Suprapubic skin (tissue), 4 donors: ENCODE data around the gene ATG4D. TPM values are rescaled to one million over a fixed set of nuclear protein-coding genes. Genes with fewer than 3 reads are reported as not detected.
A peak's percentile ranks its signal among the peaks of the same experiment; 100 is the strongest.

Experiments used
- DNase-seq, 2 donors: peaks; one replicate each; pipeline ENCODE4 v3.0.0-alpha.2; 2019; ENCODE audit warnings: low spot score in 2 of 2
- H3K27ac ChIP-seq: fragments of 200-600 bp; sonication (generic); one replicate; pipeline ENCODE4 v1.5.1; 2019
- H3K27me3 ChIP-seq: fragments of 200-600 bp; sonication (generic); one replicate; pipeline ENCODE4 v1.5.1; 2019
- H3K36me3 ChIP-seq: fragments of 200-600 bp; sonication (generic); one replicate; pipeline ENCODE4 v1.5.1; 2019
- H3K4me1 ChIP-seq: fragments of 200-600 bp; sonication (generic); one replicate; pipeline ENCODE4 v1.5.1; 2019
- H3K4me3 ChIP-seq: fragments of 200-600 bp; sonication (generic); one replicate; pipeline ENCODE4 v1.5.1; 2019; ENCODE audit warnings: mild to moderate bottlenecking
- H3K9me3 ChIP-seq: fragments of 200-600 bp; sonication (generic); one replicate; pipeline ENCODE4 v1.5.1; 2019
- EP300 ChIP-seq: sonication (generic); formaldehyde crosslinking; IDR thresholded peaks from one replicate; pipeline ENCODE4 v1.6.1; 2017; ENCODE audit warnings: antibody characterized with exemption
- POLR2A ChIP-seq, 2 donors: fragments of 450-650 bp; IDR thresholded peaks; one replicate each; pipeline ENCODE4 v1.6.1; 2017; ENCODE audit warnings: antibody characterized with exemption in 2 of 2, mild to moderate bottlenecking in 2 of 2, moderate library complexity in 2 of 2
- POLR2AphosphoS5 ChIP-seq, 3 donors: sonication (generic); formaldehyde crosslinking; IDR thresholded peaks; one replicate each; pipeline ENCODE4 v1.6.1; 2017; ENCODE audit warnings: antibody characterized with exemption in 3 of 3
- WGBS: methylation state at CpG from one replicate; pipeline ENCODE4 v1.1.5; 2018; 5-methylcytosine and 5-hydroxymethylcytosine counted together
- total RNA-seq, 4 donors: library from RNA; depleted of rRNA; stranded (reverse); fragments of >200 nt; gene quantifications; one replicate each; pipeline ENCODE4 v1.1.0, GENCODE V29; 2016
- TF ChIP-seq, protein P1 (sequence below), 2 donors: fragments of 200-600 bp in 1 of 2; fragments of 450-650 bp in 1 of 2; sonication (generic) in 1 of 2; IDR thresholded peaks; one replicate each; pipeline ENCODE4 v1.5.1; 2016 to 2019; ENCODE audit warnings: antibody characterized with exemption in 2 of 2, mild to moderate bottlenecking in 1 of 2, moderate library complexity in 1 of 2

Gene ATG4D
- total RNA-seq, 4 donors from 2014 or later, result 52.2 to 80.8 (median 63.6) TPM

DNA sequence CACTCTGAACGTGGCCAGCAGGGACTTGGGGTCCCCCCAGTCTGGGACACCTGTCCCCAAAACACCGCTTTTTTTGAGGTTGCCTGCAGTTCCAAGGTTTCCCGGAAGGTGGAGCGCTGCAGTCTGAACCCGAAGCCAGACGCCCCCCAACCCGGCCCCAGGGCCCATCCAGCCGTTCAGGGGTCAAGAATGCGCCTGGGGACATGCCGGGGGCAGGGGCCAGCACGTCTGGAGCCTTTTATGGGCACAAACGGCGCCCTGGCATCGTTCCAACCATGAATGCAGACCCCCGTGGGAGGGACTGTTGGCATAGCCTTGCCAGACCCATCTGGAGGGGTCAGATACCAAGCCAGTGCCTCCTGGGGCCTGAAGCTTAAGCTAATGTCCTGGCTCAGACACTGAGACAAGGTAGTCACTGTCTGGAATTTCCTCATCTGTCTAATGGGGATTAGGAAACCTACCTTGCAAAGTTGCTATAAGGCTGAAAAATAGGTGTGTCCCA, 33.4 kb upstream of the ATG4D start:
- Histone ChIP-seq H3K36me3 (peaks cover 13% of the 10 kb centered on the region), H3K9me3 (no peaks in the 10 kb centered on the region), H3K27ac (no peak overlapping the region), H3K4me3 (no peak overlapping the region), H3K27me3 (peaks cover 43% of the 10 kb centered on the region), H3K4me1 (peaks cover 25% of the 10 kb centered on the region)
- no peak for DNase-seq
- TF ChIP-seq POLR2A (IDR thresholded peaks at IDR 0.05), result no peak
- TF ChIP-seq, protein P1, sequence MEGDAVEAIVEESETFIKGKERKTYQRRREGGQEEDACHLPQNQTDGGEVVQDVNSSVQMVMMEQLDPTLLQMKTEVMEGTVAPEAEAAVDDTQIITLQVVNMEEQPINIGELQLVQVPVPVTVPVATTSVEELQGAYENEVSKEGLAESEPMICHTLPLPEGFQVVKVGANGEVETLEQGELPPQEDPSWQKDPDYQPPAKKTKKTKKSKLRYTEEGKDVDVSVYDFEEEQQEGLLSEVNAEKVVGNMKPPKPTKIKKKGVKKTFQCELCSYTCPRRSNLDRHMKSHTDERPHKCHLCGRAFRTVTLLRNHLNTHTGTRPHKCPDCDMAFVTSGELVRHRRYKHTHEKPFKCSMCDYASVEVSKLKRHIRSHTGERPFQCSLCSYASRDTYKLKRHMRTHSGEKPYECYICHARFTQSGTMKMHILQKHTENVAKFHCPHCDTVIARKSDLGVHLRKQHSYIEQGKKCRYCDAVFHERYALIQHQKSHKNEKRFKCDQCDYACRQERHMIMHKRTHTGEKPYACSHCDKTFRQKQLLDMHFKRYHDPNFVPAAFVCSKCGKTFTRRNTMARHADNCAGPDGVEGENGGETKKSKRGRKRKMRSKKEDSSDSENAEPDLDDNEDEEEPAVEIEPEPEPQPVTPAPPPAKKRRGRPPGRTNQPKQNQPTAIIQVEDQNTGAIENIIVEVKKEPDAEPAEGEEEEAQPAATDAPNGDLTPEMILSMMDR (IDR thresholded peaks at IDR 0.05), result peak; percentile 6 to 73
- no CpG with 5 or more reads among the region's 15 CpGs for WGBS

DNA sequence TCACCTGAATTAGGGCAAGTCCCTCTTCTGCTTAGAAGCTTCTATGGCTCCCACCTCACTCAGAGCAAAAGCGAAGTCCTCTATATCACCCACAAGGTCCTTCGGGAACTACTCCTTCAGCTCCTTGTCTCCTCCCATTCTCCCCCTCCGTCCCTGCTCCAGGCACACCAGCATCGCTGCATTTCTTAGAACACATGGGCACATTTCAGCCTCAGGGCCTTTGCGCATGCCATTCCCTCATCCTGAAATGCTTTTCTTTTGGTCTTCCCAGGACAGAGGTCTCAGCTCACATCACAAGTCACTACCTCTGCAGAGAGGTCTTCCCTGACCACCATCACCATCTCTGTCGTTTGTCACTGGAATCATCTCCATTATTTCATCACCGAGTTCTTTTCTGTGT, 30.5 kb upstream of the ATG4D start:
- DNase-seq, result no peak
- Histone ChIP-seq H3K4me1 (peaks cover 42% of the 10 kb centered on the region), H3K36me3 (peaks cover 13% of the 10 kb centered on the region), H3K27me3 (peaks cover 61% of the 10 kb centered on the region), H3K9me3 (no peaks in the 10 kb centered on the region), H3K27ac (no peak overlapping the region), H3K4me3 (no peak overlapping the region)
- 84% methylated on average over 7 of the region's 7 CpGs for WGBS
- TF ChIP-seq, protein P1 (IDR thresholded peaks at IDR 0.05), result no peak
- TF ChIP-seq POLR2A (IDR thresholded peaks at IDR 0.05) (no peak), POLR2AphosphoS5 (IDR thresholded peaks at IDR 0.05) (no peak), EP300 (no peak)

DNA sequence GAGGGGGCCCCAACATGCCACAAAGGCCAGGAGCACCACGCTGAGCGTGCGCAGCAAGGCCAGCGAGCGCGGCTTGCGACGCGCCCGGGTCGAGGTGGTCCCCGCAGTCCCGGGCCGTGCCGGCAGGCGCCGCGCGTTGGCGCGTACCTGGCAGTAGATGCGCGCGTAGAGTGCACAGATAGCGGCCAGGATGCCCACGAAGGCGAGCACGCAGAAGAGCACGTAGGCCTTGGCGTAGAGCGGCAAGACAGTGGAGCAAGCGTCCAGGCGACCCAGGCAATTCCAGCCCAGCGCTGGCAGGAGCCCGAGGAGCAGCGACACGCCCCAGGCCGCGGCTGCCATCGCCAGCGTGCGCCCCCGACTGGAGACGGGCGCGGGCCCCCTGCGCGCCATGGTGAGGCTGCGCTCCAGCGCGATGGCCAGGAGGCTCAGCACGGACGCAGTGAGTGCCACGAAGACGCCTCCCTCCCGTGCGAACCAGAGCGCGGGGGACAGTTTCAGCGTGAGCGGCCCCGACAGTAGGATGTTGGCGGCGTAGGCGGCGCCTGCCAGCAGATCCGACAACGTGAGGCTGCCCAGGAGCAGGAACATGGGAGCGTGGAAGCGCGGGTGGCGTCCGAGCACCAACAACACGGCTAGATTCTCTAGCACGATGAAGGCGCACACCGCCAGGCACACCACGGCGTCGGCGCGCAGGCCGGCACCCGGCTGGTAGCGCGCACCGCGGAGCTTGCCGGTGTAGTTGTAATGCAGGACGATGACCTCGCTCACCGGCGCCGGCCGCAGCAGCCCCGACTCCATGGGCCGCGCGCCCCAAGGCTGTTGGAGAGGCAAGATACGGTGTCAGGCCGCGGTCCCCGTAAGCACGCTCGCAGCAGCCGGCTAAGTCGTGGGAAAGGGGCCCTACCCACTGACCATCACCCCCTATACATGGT, 29.2 kb upstream of the ATG4D start:
- Histone ChIP-seq H3K4me1 (peaks cover 49% of the 10 kb centered on the region), H3K36me3 (peaks cover 13% of the 10 kb centered on the region), H3K27ac (no peak overlapping the region), H3K9me3 (no peaks in the 10 kb centered on the region), H3K4me3 (no peak overlapping the region), H3K27me3 (peaks cover 70% of the 10 kb centered on the region)
- TF ChIP-seq POLR2A (IDR thresholded peaks at IDR 0.05) (no peak), POLR2AphosphoS5 (IDR thresholded peaks at IDR 0.05) (no peak), EP300 (no peak)
- TF ChIP-seq, protein P1 (IDR thresholded peaks at IDR 0.05), result peak in 1 of 2 donors; percentile 4
- no peak for DNase-seq
- 56% methylated on average over 95 of the region's 107 CpGs for WGBS

DNA sequence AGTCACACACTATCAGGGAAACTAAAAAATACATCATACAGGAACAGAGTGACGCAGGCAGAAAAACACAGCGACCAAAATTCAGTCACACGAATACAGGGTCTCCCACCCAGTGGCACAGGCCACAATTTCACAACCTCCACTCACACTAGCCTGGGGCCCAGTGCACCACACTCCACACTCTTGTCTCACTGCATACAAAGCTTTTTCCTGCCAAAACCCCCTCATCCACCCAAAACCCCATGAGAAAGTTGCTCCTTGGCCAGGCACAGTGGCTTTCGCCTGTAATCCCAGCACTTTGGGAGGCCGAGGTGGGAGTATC, 27.7 kb upstream of the ATG4D start:
- H3K27ac ChIP-seq, result peak overlapping the region; percentile 49
- peaks cover 69% of the 10 kb centered on the region for H3K27me3 ChIP-seq
- H3K36me3 ChIP-seq, result peaks cover 13% of the 10 kb centered on the region
- H3K4me3 ChIP-seq, result peak overlapping the region; percentile 58
- H3K9me3 ChIP-seq, result no peaks in the 10 kb centered on the region
- 63% methylated on average over 5 of the region's 5 CpGs for WGBS
- DNase-seq, result no peak
- peaks cover 46% of the 10 kb centered on the region for H3K4me1 ChIP-seq
- TF ChIP-seq POLR2A (IDR thresholded peaks at IDR 0.05) (no peak), EP300 (no peak), POLR2AphosphoS5 (IDR thresholded peaks at IDR 0.05) (no peak)
- TF ChIP-seq, protein P1 (IDR thresholded peaks at IDR 0.05), result no peak

DNA sequence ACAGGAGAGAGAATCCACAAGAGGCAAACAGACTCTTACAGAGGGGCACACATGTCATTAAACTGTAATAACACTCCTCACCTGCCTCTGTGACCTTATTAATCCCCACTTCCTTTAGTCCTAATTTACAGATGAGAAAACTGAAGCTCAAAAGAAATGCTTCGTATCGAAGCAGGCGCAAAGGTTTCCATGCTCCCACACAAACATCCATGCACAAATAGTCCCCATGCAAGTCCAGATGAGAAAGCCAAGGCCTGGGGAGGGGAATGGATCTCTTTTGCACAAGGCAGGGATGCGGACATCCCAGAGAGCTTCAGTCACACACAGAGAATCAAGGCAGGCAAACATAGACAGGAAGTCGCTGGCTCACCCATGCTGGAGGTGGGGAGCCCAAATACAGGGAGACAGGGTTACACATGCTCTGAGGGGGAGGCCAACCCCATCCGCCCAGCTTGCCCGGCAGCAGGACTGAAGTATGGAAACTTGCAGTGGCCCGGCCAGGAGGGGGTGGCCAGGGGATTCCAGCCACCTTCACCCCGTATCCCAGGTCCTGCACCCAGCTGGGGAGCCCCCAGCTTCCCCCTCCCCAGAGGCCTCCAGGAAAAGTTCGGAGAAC, 26.9 kb upstream of the ATG4D start:
- Histone ChIP-seq H3K4me3 (peak overlapping the region; percentile 58), H3K27ac (peak overlapping the region; percentile 78), H3K9me3 (no peaks in the 10 kb centered on the region), H3K4me1 (peaks cover 52% of the 10 kb centered on the region), H3K36me3 (peaks cover 13% of the 10 kb centered on the region), H3K27me3 (peaks cover 64% of the 10 kb centered on the region)
- no peak for DNase-seq
- 38% methylated on average over 9 of the region's 10 CpGs for WGBS
- TF ChIP-seq POLR2AphosphoS5 (IDR thresholded peaks at IDR 0.05) (no peak), EP300 (no peak), POLR2A (IDR thresholded peaks at IDR 0.05) (no peak)
- TF ChIP-seq, protein P1 (IDR thresholded peaks at IDR 0.05), result no peak
